ENCODE measurements around the gene MYBPH.

Gene MYBPH

DNA sequence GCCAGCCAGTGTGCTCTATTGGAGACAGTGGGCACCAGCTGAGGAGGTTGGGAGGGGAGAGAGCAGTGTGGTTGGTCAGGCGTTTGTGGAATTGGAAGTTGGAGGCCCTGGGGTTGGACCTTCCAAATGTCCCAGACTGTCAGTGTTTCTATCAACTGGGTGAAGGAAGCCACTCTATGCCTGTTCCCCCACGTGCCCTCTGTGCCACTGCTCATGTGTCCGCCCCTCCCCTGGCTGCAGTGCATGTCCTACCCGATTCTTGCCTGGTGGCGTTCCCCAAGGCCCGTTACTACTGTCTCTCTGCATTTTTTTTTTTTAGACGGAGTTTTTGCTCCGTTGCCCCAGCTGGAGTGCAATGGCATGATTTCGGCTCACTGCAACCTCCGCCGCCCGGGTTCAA, 27.0 kb downstream of the MYBPH start:
- no peak for DNase-seq (ENCODE audit: low spot score)

GRCh38 chr1:203148127-203148526, 27.5 kb downstream of the MYBPH start:
- no peak for DNase-seq (ENCODE audit: low spot score)

DNA sequence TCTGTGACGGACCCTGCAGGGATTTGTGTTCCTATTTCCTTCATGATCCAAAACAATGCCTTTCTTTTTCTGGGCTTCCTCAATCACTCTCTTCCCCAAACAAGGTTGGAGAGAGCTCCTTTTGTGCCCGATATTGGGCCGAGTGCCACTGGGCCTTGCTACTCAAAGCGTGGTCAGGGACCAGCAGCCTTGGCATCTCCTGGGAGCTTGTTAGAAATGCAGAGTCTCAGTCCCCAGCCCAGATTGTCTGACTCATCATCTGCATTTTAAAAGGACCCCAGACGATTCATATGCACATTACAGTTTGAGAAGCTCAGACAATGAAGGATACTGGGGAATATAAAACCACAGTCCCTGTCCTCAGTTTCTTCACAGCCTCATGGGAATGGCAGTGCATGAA, 28.2 kb downstream of the MYBPH start:
- peak; percentile 69 for DNase-seq (ENCODE audit: low spot score)

DNA sequence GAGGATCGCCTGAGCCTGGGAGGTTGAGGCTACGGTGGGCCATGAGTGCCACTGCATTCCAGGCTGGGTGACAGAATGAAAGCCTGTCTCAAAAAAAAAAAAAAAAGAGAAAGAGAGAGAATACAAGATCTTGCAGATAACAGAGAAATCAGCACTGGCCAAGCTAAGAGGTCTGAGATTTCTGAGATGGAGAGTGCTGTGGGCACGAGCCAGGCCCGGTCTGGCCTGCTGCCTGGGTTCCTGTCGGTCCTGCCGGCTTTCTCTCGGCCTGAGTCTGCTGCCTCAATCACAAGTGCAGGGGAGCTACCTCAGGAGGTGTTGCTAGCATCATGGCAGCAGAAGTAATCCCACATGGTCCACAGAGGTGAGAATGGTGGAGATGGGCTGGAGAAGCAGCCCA, 29.1 kb downstream of the MYBPH start:
- DNase-seq (ENCODE audit: low spot score): no peak

DNA sequence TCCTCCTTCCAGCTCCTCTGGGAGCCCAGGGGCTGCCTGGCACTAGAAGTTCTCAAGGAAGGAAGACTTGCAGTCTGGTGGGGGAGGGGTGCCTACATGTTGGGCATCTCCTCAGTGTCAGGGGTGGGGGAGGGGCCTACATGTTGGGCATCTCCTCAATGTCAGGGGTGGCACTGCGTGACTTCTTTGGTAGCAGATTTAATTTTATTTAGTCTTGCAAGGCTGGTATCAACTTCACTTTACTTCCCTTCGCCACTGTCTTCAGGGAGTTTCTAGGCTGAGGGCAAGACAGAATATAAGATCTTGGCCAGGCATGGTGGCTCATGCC, 29.6 kb downstream of the MYBPH start:
- DNase-seq (ENCODE audit: low spot score): no peak

- DNase-seq (ENCODE audit: low spot score): no peak
Measured at GRCh38 chr1:203145321-203146041, 30.1 kb downstream of the MYBPH start.

- peak; percentile 90 for DNase-seq (ENCODE audit: low spot score)
Measured at GRCh38 chr1:203144661-203145060, 31.0 kb downstream of the MYBPH start.

- DNase-seq (ENCODE audit: low spot score): no peak
Measured at GRCh38 chr1:203143641-203144040, 32.0 kb downstream of the MYBPH start.

DNA sequence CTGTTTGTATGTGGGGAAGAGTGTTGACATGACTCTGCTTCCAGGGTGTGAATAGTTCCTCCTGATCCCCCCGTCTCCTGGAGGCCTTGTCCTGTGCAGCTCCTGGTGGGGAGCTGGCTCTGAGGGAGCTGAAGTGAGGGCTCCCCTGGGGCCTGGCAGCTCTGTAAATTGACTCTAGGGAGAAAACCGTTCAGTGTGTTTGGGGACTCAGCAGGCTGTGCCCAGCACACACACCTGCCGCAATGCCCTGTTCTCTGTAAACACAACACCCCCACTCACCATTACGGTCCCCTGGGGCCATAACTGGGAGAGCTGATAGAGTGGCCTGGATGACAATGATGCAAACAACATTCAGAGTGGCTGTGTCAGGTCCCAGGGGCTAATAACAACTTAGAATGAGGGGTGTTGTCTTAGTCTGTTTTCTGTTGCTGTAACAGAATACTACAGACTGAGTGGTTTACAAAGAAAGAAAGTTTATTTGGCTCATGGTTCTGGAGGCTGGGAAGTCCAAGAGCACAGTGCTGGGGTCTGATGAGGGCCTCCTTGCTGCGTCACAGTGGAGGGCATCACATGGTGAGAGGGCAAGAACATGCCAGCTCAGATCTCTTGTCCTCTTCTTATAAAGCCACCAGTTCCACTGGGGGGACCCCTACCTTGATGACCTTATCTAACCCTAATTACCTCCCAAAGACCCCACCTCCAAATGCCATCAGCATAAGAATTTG, 32.8 kb downstream of the MYBPH start:
- DNase-seq (ENCODE audit: low spot score): no peak

DNA sequence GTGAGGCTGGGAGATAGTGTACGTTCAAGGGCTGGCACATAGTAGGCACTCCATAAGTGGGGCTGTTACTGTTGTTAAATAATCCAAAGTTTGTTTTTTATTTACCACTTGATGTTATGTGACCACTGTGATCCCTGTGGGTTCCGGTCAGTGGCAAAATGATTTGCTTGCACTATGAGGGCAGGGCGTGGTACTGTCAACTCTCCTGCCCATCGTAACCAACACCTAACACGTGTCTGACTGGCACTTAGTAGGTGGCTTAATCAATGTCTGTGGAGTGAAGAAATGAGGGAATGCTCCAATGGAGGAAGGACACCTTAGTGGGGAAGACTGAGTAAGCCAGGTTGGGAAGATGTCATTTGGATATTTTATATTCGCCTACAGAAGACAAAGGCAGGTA, 33.5 kb downstream of the MYBPH start:
- DNase-seq (ENCODE audit: low spot score): no peak

DNA sequence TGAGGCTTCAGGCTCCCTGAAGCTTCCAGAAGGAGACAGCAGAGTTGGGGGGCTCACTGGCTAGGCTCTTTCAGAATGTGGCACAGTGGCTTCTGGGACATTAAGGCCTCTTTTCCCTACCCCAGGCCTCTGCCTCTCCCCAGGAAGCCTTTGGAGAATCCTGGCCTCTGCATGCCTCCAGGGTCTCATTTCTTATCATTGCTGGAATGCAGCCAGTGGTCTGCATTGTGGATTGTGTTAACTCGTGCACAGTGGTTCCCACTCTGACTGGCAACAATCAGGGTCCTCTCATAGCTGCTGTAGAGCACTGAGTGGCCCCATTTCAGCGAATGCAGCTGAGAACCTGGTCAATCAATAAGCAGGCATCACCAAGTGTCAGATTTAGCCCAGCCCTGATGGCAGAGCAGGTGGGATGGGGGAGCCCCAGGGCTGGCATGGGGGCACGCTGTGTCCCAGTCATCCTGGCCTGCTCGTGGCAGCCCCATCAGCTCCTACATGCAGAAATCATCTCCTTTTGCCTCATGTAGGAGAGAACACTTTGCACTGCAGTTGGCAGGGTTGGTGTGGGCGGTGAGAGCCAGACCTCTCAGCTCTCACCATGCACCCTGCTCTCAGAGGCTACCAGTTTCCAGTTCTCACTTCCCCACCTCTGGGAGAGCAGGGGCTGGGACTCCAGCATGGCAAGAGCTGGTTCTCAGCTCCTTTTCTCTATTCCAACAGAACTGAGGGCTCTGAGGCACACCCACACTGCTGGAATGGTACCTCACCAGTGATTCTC, 34.7 kb downstream of the MYBPH start:
- peak; percentile 78 for DNase-seq (ENCODE audit: low spot score)

GRCh38 chr1:203139976-203140475, 35.6 kb downstream of the MYBPH start:
- DNase-seq (ENCODE audit: low spot score): no peak

DNA sequence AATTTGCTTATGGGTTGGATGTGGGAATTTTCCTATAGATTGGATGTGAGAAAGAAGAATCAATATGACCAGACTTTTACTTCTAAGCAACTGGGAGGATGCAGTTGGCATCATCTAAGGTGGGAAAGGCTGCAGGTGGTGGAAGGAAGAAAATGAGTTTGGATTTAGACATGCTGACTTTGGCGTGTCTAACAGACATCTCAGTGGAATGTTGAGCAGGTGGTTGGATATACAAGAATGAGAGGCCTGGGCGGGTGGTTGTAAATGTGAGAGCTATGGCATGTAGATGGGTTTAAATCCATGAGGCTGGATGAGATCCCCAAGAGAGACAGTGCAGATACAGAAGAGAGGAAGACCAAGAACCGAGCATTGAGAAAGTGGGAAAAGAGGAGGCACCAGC, 37.6 kb downstream of the MYBPH start:
- no peak for DNase-seq (ENCODE audit: low spot score)

DNA sequence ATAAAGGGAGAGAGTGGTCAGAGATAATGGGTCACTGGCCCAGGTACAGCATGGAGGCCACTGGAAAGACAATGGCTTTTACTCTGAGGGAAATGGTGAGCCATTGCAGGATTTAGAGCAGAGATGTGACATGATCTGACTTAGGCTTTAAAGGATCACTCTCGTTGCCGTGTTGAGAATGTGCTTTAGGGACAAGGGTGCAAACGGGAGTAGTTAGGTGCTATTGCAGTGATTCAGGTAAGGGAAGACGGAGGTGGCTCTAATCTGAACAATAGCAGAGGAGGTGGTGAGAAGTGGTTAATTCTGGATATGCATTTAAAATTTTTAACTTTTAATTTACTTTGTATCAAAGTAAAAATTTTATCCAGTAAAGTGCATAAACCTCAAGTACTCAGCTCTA, 38.3 kb downstream of the MYBPH start:
- DNase-seq (ENCODE audit: low spot score): no peak

- DNase-seq (ENCODE audit: low spot score): no peak
Measured at GRCh38 chr1:203136409-203137042, 39.1 kb downstream of the MYBPH start.

DNA sequence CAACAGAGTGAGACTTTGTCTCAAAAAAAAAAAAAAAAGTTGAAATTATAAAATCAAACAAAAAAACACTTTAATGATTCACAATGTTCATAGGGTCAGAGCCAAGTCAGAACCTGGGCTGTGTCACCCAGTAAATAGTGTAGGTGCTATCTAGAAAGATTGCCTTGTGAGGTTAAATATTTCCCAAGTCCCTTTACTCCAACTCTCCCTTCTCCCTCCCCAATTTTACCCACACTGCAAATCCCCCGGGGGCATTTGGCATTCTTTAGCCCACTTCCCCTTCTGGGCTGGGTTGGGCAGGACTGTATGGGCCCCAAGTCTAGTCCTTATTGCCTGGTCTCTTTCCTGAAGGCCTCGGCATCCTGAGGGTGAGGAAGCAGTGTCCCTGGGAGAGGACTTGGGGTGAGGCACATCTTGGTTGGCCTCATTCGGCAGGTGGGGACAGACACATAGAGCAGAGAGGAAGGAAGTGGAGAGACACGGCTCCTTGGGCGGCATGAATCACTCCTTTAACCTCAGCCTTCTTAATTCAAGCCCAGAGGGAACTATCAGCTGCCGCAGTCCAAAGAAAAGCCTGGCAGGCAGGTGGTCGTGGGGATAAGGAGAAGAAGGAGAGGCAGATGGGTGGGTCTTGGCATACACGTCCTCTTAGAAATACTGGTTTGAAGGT, 39.9 kb downstream of the MYBPH start:
- DNase-seq (ENCODE audit: low spot score): no peak

- no peak for DNase-seq (ENCODE audit: low spot score)
Measured at GRCh38 chr1:203133970-203134725, 41.5 kb downstream of the MYBPH start.

- DNase-seq (ENCODE audit: low spot score): no peak
Measured at GRCh38 chr1:203131548-203132200, 44.0 kb downstream of the MYBPH start.

DNA sequence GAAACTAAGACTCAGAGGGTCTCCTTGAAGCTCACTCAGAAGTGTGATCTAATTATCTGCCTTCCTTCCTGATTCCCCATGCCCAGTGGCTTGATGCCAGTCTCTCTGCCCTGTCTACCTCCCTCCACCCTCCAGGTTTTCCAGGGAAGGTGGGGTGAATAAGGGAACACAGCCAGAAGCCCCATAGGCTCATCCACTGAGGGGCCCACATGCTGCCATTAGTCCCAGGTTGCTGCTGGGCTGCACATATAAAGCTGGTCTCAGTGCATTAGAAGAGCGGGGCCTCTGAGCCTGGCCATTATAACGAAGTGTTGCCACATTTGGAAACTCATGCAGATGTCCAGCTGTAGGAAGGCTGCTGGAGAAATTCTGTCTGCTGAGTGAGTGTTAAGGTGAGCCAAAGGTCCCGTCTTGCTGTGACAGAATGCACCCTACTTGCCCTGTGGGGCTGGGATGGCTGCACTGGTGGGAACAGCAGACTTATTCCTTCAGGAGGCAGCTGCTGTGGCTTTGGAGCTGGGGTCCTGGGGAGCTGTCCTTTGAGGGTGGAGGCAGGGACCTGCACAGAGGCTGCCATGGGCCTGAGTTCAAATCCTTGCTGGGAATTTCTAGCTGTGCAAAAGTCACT, 45.2 kb downstream of the MYBPH start:
- no peak for DNase-seq (ENCODE audit: low spot score)
